K562 (cell line): ENCODE measurements around the gene OTUD5. TPM values are rescaled to one million over a fixed set of nuclear protein-coding genes. Genes with fewer than 3 reads are reported as not detected.

Experiments
- BMI1 ChIP-seq: fragments of 150-350 bp; IDR thresholded peaks from 2 replicates; pipeline ENCODE4 v1.6.1; 2014; ENCODE audit warnings: low read length
- CREM ChIP-seq: IDR thresholded peaks from 2 replicates; pipeline ENCODE4 v1.6.1; 2014; ENCODE audit warnings: antibody characterized with exemption, low read depth
- ESRRA ChIP-seq: fragments of 450-650 bp; IDR thresholded peaks from 2 replicates; pipeline ENCODE4 v1.6.1; 2014; ENCODE audit warnings: low read depth, mild to moderate bottlenecking, moderate library complexity, borderline replicate concordance
- ETV5 ChIP-seq: sonication (generic); formaldehyde crosslinking; IDR thresholded peaks from 2 replicates; pipeline ENCODE4 v1.4.0; 2020; ENCODE audit warnings: low read depth, mild to moderate bottlenecking, missing genetic modification reagents
- FOXK2 ChIP-seq, 2 experiments: fragments of 450-650 bp; IDR thresholded peaks in 1 of 2; conservative IDR thresholded peaks in 1 of 2; 2 replicates each; pipeline ENCODE4 v1.6.1; 2016; ENCODE audit warnings: low read depth in 2 of 2, mild to moderate bottlenecking in 1 of 2
- HCFC1 ChIP-seq: IDR thresholded peaks from 2 replicates; pipeline ENCODE4 v1.6.1; 2012; ENCODE audit warnings: low read depth, low read length, improper control_type of control experiment
- IRF1 ChIP-seq: sonication (generic); formaldehyde crosslinking; IDR thresholded peaks from 2 replicates; pipeline ENCODE4 v1.8.0; 2022; ENCODE audit warnings: missing genetic modification reagents, mild to moderate bottlenecking, borderline replicate concordance
- KAT7 ChIP-seq: sonication (generic); formaldehyde crosslinking; IDR thresholded peaks from 2 replicates; pipeline ENCODE4 v1.8.0; 2022; ENCODE audit warnings: missing genetic modification reagents, mild to moderate bottlenecking, borderline replicate concordance
- MLX ChIP-seq, 2 experiments: fragments of 450-650 bp in 1 of 2; sonication (generic) in 1 of 2; formaldehyde crosslinking; conservative IDR thresholded peaks; 2 replicates each; pipeline versions ENCODE4 v1.4.0 to v1.8.1; 2020 to 2022; ENCODE audit warnings: mild to moderate bottlenecking in 1 of 2, missing genetic modification reagents in 1 of 2
- MXI1 ChIP-seq: IDR thresholded peaks from 2 replicates; pipeline ENCODE4 v1.6.1; 2011; ENCODE audit warnings: low read depth, mild to moderate bottlenecking, improper control_type of control experiment, low read length
- NFATC3 ChIP-seq: fragments of 450-650 bp; IDR thresholded peaks from 2 replicates; pipeline ENCODE4 v1.6.1; 2017; ENCODE audit warnings: mild to moderate bottlenecking
- PHB2 ChIP-seq: fragments of 450-650 bp; IDR thresholded peaks from 2 replicates; pipeline ENCODE4 v1.6.1; 2017; ENCODE audit warnings: low read depth
- RBFOX2 ChIP-seq: fragments of 200-400 bp; formaldehyde crosslinking; IDR thresholded peaks from 2 replicates; pipeline ENCODE4 v1.6.1; 2017; ENCODE audit warnings: low read depth, mild to moderate bottlenecking, low read length, moderate library complexity
- RBM17 ChIP-seq: fragments of 200-400 bp; formaldehyde crosslinking; IDR thresholded peaks from 2 replicates; pipeline ENCODE4 v1.6.1; 2017; ENCODE audit warnings: low read depth, mild to moderate bottlenecking, low read length, borderline replicate concordance
- RHOXF2B ChIP-seq: fragments of 250-450 bp; sonication (Bioruptor Pico); conservative IDR thresholded peaks from 2 replicates; pipeline ENCODE4 v1.5.1; 2021
- SPI1 ChIP-seq: IDR thresholded peaks from 2 replicates; pipeline ENCODE4 v1.6.1; 2011; ENCODE audit warnings: low read depth, low read length, control low read depth, borderline replicate concordance
- TAF7 ChIP-seq: fragments of 450-650 bp; IDR thresholded peaks from 2 replicates; pipeline ENCODE4 v1.6.1; 2016; ENCODE audit warnings: missing genetic modification characterization, missing compliant biosample characterization
- U2AF1 ChIP-seq: fragments of 200-400 bp; formaldehyde crosslinking; optimal IDR thresholded peaks from 2 replicates; pipeline ENCODE3; 2017; ENCODE audit warnings: mild to moderate bottlenecking, low read depth, low read length, moderate library complexity
- YY1 ChIP-seq, 3 experiments: IDR thresholded peaks; 2 replicates each; pipeline ENCODE4 v1.6.1; 2011; ENCODE audit warnings: low read length in 2 of 3, mild to moderate bottlenecking in 2 of 3, moderate library complexity in 2 of 3, borderline replicate concordance in 1 of 3, control low read depth in 1 of 3, low read depth in 1 of 3; ENCODE audit not compliant: insufficient read depth in 3 of 3, insufficient replicate concordance in 2 of 3, control insufficient read depth in 1 of 3, insufficient read length in 1 of 3; ENCODE audit errors: extremely low read depth in 1 of 3
- ZBTB17 ChIP-seq: fragments of 450-650 bp; formaldehyde crosslinking; IDR thresholded peaks from 2 replicates; pipeline ENCODE4 v1.4.0; 2020; ENCODE audit warnings: mild to moderate bottlenecking
- ZNF212 ChIP-seq: fragments of 450-650 bp; formaldehyde crosslinking; IDR thresholded peaks from 2 replicates; pipeline ENCODE4 v1.4.0; 2020; ENCODE audit warnings: mild to moderate bottlenecking
- ZNF561 ChIP-seq: fragments of 450-650 bp; formaldehyde crosslinking; conservative IDR thresholded peaks from 2 replicates; pipeline ENCODE4 v1.4.0; 2020; ENCODE audit warnings: mild to moderate bottlenecking, moderate library complexity
- ZNF586 ChIP-seq: fragments of 450-650 bp; formaldehyde crosslinking; conservative IDR thresholded peaks from 2 replicates; pipeline ENCODE4 v1.4.0; 2020; ENCODE audit warnings: mild to moderate bottlenecking, moderate library complexity
- polyA plus RNA-seq, 8 experiments: library from polyadenylated mRNA; depleted of rRNA in 4 of 8; stranded (reverse) in 5 of 8; unstranded in 3 of 8; fragments of >200 nt; fragmentation: Nextera tagmentation in 2 of 8; fragmentation: Illumina TruSeq in 1 of 8; extraction: Ambion mirVana in 2 of 8; extraction: Trizol in 1 of 8; gene quantifications; 2 replicates each; pipeline versions ENCODE4 v1.2.1 to v1.2.3, GENCODE V29; 2011 to 2014; ENCODE audit warnings: inconsistent platforms in 1 of 8, missing spikeins in 1 of 8
- total RNA-seq, 7 experiments: library from RNA; depleted of rRNA in 6 of 7; stranded (reverse); fragments of >200 nt in 6 of 7; fragmentation: Illumina TruSeq in 2 of 7; extraction: Trizol in 2 of 7; gene quantifications; 2 replicates each; pipeline versions ENCODE4 v1.2.1 to v1.2.3, GENCODE V29; 2011 to 2021; ENCODE audit warnings: low replicate concordance in 1 of 7
- TF ChIP-seq, protein P1 (sequence below): fragments of 450-650 bp; IDR thresholded peaks from 2 replicates; pipeline ENCODE4 v1.6.1; 2016
- TF ChIP-seq, protein P2 (sequence below): fragments of 250-450 bp; sonication (Bioruptor Pico); IDR thresholded peaks from 2 replicates; pipeline ENCODE4 v1.5.0; 2021

The OTUD5 gene
- total and polyA plus RNA-seq, 9 of the 15 experiments (the other 6 are each of a cell fraction or from before 2014, with no cell fraction given): 3.6 to 102 (median 59.0) TPM

DNA sequence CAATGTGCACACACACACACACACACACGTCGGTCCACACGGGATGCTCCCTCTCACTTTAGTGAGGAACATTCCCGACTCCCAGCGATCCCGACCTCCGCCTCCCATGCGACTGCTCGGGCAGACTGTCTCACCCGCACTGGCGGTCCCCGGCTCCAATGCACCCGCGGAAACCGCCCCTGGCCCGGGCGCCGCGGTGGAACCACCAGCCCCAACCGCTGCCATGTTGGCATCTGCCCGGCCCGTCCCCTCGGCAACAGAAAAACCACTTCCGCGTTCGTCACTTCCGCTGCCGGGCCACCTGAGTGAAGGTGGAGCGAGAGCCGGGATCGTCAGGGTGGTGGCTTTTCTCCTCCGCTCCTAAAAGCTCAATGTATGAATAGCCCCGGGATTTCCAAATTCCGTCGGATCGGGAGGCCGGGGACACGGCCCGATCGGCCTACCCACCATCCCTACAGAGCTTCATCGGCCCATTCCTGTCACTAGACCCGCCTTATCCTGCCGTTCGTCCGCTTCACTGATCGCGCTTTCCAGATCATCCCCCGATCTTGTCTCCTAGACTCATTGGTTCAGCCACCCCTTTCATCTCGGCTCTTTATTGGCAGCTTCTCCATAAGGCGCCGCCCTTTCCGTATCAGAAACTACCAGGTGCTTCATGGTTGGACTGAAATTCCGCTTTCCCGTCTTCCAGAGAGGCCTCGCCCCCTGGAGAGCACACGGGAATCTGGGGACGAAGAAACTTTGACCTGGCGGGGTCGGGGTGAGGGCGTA, 45.8 kb downstream of the OTUD5 start, which contains the start of gene SLC35A2 (continued):
- TF ChIP-seq BMI1: no peak
- TF ChIP-seq ZNF212: no peak
- TF ChIP-seq U2AF1: no peak
- no peak for TF ChIP-seq PHB2
- TF ChIP-seq RBM17: no peak
- TF ChIP-seq ZBTB17 (CRISPR knock-in tag): 0 out of 2 replicates have a peak, but pooled peaks have one; percentile 51
- TF ChIP-seq TAF7 (tag): peak; percentile 21; the same call in 1 of the 2 replicates
- peak; percentile 90 for TF ChIP-seq ETV5
- TF ChIP-seq ESRRA: 0 out of 2 replicates have a peak, but pooled peaks have one; percentile 61
- peak; percentile 76 for TF ChIP-seq SPI1
- TF ChIP-seq RHOXF2B (CRISPR knock-in tag): peak; percentile 91
- peak; percentile 92 for TF ChIP-seq RBFOX2
- TF ChIP-seq ZNF586 (CRISPR knock-in tag): no peak
- TF ChIP-seq MLX (CRISPR knock-in tag; conservative IDR thresholded peaks at IDR 0.05): 0 out of 4 replicates have a peak, but pooled peaks of 1 of the 2 experiments have one; percentile 78
- no peak for TF ChIP-seq IRF1 (CRISPR knock-in tag)
- 0 out of 2 replicates have a peak, but pooled peaks have one; percentile 5 for TF ChIP-seq ZNF561
- no peak for TF ChIP-seq NFATC3
- peak; percentile 53 for TF ChIP-seq HCFC1
- TF ChIP-seq MXI1: peak; percentile 78; the same call in 1 of the 2 replicates
- TF ChIP-seq, protein P1, sequence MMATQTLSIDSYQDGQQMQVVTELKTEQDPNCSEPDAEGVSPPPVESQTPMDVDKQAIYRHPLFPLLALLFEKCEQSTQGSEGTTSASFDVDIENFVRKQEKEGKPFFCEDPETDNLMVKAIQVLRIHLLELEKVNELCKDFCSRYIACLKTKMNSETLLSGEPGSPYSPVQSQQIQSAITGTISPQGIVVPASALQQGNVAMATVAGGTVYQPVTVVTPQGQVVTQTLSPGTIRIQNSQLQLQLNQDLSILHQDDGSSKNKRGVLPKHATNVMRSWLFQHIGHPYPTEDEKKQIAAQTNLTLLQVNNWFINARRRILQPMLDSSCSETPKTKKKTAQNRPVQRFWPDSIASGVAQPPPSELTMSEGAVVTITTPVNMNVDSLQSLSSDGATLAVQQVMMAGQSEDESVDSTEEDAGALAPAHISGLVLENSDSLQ: peak; percentile 74
- TF ChIP-seq KAT7 (CRISPR knock-in tag): no peak
- TF ChIP-seq CREM: peak; percentile 94
- TF ChIP-seq, protein P2, sequence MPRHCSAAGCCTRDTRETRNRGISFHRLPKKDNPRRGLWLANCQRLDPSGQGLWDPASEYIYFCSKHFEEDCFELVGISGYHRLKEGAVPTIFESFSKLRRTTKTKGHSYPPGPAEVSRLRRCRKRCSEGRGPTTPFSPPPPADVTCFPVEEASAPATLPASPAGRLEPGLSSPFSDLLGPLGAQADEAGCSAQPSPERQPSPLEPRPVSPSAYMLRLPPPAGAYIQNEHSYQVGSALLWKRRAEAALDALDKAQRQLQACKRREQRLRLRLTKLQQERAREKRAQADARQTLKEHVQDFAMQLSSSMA: peak; percentile 92
- peak; percentile 12 to 85 (median 77) for TF ChIP-seq YY1 (IDR thresholded peaks at IDR 0.05; ENCODE audit: borderline replicate concordance in 1 of 3, control insufficient read depth in 1 of 3, extremely low read depth in 1 of 3, insufficient read depth in 3 of 3, insufficient read length in 1 of 3, insufficient replicate concordance in 2 of 3, low read depth in 1 of 3, low read length in 2 of 3)
- 0 out of 4 replicates have a peak, but pooled peaks have one; percentile 27 to 56 for TF ChIP-seq FOXK2 (conservative IDR thresholded peaks at IDR 0.05 in 1 of 2, IDR thresholded peaks at IDR 0.05 in 1 of 2; ENCODE audit: low read depth in 2 of 2)
